GM21723 (cell line): ENCODE data around the gene STPG1.
A peak's percentile ranks its signal among the peaks of the same experiment; 100 is the strongest.

Source experiments
- ATAC-seq: cut with Tn5 transposase; IDR thresholded peaks from one replicate; pipeline ENCODE4 v1.9.1; 2021; ENCODE audit warnings: mild to moderate bottlenecking, moderate library complexity; ENCODE audit not compliant: unreplicated experiment

The STPG1 gene

GRCh38 chr1:24400065-24400464, 13.5 kb downstream of the STPG1 start:
- no peak for ATAC-seq

- no peak for ATAC-seq
Measured at GRCh38 chr1:24393892-24394291, 19.7 kb downstream of the STPG1 start.

GRCh38 chr1:24392982-24393650, 20.5 kb downstream of the STPG1 start:
- no peak for ATAC-seq

- ATAC-seq: no peak
Measured at GRCh38 chr1:24392604-24392946, 21.0 kb downstream of the STPG1 start.

- peak; percentile 75 for ATAC-seq
Measured at GRCh38 chr1:24391882-24392603, 21.5 kb downstream of the STPG1 start.

GRCh38 chr1:24390924-24391782, 22.4 kb downstream of the STPG1 start:
- ATAC-seq: peak; percentile 44

GRCh38 chr1:24389231-24389678, 24.3 kb downstream of the STPG1 start:
- ATAC-seq: no peak

- no peak for ATAC-seq
Measured at GRCh38 chr1:24388331-24388885, 25.2 kb downstream of the STPG1 start.

GRCh38 chr1:24387636-24388175, 25.9 kb downstream of the STPG1 start:
- no peak for ATAC-seq

- no peak for ATAC-seq
Measured at GRCh38 chr1:24386931-24387330, 26.7 kb downstream of the STPG1 start.

GRCh38 chr1:24386241-24386640, 27.3 kb downstream of the STPG1 start:
- no peak for ATAC-seq

GRCh38 chr1:24385160-24385940, 28.2 kb downstream of the STPG1 start:
- ATAC-seq: no peak

GRCh38 chr1:24384251-24385090, 29.1 kb downstream of the STPG1 start:
- no peak for ATAC-seq

GRCh38 chr1:24383381-24383940, 30.1 kb downstream of the STPG1 start:
- ATAC-seq: no peak

GRCh38 chr1:24382165-24382577, 31.4 kb downstream of the STPG1 start:
- ATAC-seq: no peak

GRCh38 chr1:24381256-24381655, 32.3 kb downstream of the STPG1 start:
- no peak for ATAC-seq

GRCh38 chr1:24380508-24380907, 33.1 kb downstream of the STPG1 start:
- no peak for ATAC-seq

- ATAC-seq: no peak
Measured at GRCh38 chr1:24379733-24380315, 33.8 kb downstream of the STPG1 start.
